MM.1S (cell line): ENCODE data around the gene RPL11.

Experiments
- CTCF ChIP-seq: fragments of 300-600 bp; sonication (generic); IDR thresholded peaks from 2 replicates; pipeline ENCODE4 v1.5.1; 2016; ENCODE audit warnings: antibody characterized with exemption, low read length, mixed read lengths
- EZH2 ChIP-seq: fragments of 300-600 bp; sonication (generic); optimal IDR thresholded peaks from 2 replicates; pipeline ENCODE3; 2017; ENCODE audit warnings: low read depth, mild to moderate bottlenecking, antibody characterized with exemption, low read length, mixed read lengths
- EZH2phosphoT487 ChIP-seq: fragments of 300-600 bp; sonication (generic); IDR thresholded peaks from 2 replicates; pipeline ENCODE4 v1.6.1; 2018; ENCODE audit warnings: antibody characterized with exemption, low read length

GRCh38 chr1:23643736-23644554, 47.7 kb upstream of the RPL11 start:
- TF ChIP-seq EZH2, result no peak
- no peak for TF ChIP-seq CTCF
- no peak for TF ChIP-seq EZH2phosphoT487
